Right renal cortex interstitium (tissue), 3 donors: Measurements from ENCODE around the gene STK11IP. TPM values are rescaled to one million over a fixed set of nuclear protein-coding genes. Genes with fewer than 3 reads are reported as not detected.

Experiments
- DNase-seq, 3 donors: peaks; one replicate each; pipeline ENCODE4 v3.0.0-alpha.2; 2013; ENCODE audit warnings: low read depth in 3 of 3, low spot score in 2 of 3
- polyA plus RNA-seq, 3 donors: library from polyadenylated mRNA; unstranded; fragments of 120-200 nt; gene quantifications; one replicate each; pipeline ENCODE4 v1.2.1, GENCODE V29; 2013; ENCODE audit not compliant: insufficient read length in 3 of 3

Gene STK11IP
- polyA plus RNA-seq, 3 donors, result 18.9 to 20.7 (median 19.4) TPM

- DNase-seq, result no peak
Observed at GRCh38 chr2:219614076-219614860, 16.6 kb downstream of the STK11IP start.

- DNase-seq, result no peak
Observed at GRCh38 chr2:219615036-219615435, 17.4 kb downstream of the STK11IP start.

GRCh38 chr2:219615894-219616293 lies 18.2 kb downstream of the STK11IP start:
- no peak for DNase-seq

GRCh38 chr2:219616550-219616949 lies 18.9 kb downstream of the STK11IP start:
- no peak for DNase-seq

DNA sequence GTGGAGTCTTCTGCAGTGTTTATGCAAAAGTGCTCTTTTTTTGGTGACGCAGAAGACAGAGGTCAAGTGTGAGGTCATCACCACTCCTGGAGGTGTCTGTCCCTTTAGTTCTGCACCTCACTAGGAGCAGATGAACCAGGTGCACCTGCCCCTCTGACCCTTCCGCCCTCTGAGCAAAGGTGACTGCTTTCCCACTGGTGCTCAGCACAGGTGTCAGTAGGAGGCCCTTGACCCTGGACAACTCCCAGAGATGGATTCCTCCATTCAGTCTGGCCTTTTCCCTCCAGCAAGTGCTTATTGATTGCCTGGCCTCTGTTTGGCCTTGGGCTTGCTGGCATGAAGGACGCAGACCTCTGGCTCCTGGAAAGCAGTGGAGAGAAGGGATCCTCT lies 21.1 kb downstream of the STK11IP start:
- DNase-seq, result no peak

GRCh38 chr2:219619235-219619634 lies 21.6 kb downstream of the STK11IP start:
- no peak for DNase-seq

DNA sequence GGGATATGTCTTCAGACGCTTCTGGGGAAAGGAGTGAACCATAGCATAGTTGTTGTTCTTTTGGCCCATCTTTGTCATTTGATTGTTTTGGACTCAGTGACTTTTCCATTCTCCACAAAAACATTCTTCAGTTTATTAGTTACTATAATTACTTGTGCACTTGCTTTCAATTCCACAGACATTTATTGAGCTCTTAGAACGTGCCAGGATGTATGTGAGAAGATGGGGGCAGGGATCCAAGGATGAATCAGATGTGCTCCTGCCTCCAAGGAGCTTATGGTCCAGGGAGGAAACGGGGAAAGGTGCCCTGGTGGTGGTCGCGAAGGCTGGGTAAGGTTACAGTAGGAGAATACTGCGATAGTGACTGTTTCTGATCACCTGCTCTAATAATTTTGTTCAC lies 22.9 kb downstream of the STK11IP start:
- no peak for DNase-seq

GRCh38 chr2:219621935-219622334 lies 24.3 kb downstream of the STK11IP start:
- no peak for DNase-seq

GRCh38 chr2:219622472-219622871 lies 24.8 kb downstream of the STK11IP start:
- DNase-seq, result no peak

DNA sequence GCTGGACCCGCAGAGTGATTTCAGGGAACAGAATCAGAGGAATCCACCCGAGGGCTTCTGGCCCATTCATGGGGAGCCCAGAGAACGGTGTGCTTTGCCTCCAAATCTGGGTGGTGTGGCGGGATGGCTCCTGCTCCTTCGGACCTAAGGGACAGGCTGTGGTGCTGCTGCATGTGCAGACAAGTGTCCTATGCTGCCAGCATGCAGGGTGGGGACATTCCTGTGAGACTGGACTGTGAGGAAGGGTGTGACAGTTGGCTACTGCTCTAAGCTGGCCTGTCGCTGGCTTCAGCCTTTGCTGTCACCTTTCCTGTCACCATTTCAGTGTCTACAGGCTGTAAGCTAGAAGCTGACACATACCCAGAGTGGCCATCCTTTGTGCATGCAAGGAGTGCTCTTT lies 26.9 kb downstream of the STK11IP start:
- DNase-seq, result no peak

GRCh38 chr2:219625179-219625578 lies 27.5 kb downstream of the STK11IP start:
- no peak for DNase-seq

DNA sequence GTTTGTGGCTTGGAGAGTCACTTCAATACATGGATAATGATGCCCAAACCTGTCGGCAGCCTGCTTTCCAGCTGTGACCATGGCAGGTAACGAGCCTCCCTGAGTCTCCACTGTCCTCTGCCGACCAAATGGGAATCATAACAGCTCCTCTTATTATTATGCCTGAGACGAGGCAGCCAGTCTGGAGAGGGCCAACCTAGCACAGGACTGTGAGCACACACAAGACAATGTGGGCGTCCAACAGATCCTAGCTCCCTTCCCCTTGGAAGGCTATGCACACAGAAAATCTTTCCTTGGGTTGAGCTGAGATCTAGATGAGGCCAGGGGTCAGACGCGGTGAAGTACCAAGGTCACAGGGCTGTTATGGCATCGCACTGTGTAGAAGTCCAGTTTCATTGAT lies 28.9 kb downstream of the STK11IP start:
- DNase-seq, result no peak

- no peak for DNase-seq
Observed at GRCh38 chr2:219627103-219628100, 29.7 kb downstream of the STK11IP start, which contains the start of gene SLC4A3. TSS of gene SLC4A3 (plus strand) at chr2:219627630. CDS start at chr2:219627993, 363 bp downstream.

DNA sequence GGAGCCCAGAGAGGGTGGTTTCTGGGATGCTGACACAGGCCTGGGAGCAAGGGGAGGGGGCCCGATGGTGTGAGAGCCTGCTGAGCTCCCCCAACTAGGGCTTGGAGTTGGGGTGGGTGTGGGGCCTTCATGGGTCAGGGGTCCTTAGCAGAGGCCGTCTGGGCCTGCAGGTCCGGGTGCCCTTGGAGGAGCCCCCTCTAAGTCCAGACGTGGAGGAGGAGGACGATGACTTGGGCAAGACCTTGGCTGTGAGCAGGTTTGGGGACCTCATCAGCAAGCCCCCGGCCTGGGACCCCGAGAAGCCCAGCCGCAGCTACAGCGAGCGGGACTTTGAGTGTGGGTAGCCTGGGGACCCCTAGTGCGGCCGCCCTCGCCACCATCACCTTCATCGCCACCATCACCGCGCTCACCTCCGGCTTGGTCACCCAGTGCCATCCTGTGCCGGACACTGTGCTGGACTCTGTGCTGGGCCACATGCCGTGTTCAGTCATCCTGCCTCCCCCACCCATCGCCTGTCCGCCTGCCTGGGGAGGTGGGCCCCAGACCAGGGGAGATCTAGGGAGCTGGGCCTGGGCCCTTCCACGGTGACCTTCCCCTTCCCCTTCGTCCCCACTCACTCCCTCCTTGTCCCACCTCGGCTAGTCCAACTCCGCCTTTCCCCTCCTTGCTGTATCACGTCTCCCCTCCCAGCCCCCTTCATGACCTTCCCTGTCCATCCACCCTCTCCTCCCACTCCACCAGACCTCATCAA lies 30.8 kb downstream of the STK11IP start:
- DNase-seq, result no peak

DNA sequence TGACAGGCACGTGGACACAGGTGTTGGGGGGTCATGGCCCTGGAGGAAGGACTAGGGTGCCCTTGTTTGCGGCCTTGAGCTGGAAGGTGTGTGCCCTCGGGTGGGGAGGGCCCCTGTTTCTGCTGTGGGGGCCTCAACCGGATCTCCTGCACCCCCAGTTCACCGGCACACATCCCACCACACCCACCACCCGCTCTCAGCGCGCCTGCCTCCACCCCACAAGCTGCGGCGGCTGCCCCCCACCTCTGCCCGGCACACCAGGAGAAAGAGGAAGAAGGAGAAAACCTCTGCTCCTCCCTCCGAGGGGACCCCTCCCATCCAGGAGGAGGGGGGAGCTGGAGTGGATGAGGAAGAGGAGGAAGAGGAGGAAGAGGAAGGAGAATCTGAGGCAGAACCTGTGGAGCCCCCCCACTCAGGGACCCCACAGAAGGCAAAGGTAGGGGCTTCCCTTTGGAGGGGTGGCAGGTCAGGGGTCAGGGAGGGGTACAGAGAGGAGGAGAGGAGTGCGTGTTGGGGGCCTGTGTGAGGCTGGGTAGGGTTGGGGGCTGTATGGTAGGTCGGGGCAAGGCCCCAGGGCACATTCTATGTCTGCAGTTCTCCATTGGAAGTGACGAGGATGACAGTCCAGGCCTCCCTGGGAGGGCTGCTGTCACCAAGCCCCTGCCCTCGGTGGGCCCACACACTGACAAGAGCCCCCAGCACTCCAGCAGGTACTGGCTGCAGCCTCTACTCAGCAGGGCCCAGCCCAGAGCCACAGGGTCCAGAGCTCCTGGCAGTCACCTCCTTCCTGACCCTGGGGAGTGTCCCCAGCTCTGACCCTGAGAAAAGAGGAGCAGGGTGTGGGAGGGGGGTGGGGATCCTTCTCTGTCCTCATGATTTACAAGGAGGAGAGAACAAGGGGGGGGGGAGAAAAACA lies 31.6 kb downstream of the STK11IP start:
- no peak for DNase-seq

GRCh38 chr2:219629976-219630695 lies 32.5 kb downstream of the STK11IP start:
- no peak for DNase-seq

- DNase-seq, result no peak
Observed at GRCh38 chr2:219630770-219631405, 33.2 kb downstream of the STK11IP start.

- no peak for DNase-seq
Observed at GRCh38 chr2:219631406-219631891, 33.8 kb downstream of the STK11IP start.
